MM.1S (cell line): ENCODE results near the gene TSSK3.

Experiments
- EZH2 ChIP-seq: fragments of 300-600 bp; sonication (generic); optimal IDR thresholded peaks from 2 replicates; pipeline ENCODE3; 2017; ENCODE audit warnings: low read depth, mild to moderate bottlenecking, antibody characterized with exemption, low read length, mixed read lengths
- TF ChIP-seq, protein P1 (sequence below): fragments of 300-600 bp; sonication (generic); IDR thresholded peaks from 2 replicates; pipeline ENCODE4 v1.5.1; 2016; ENCODE audit warnings: antibody characterized with exemption, low read length, mixed read lengths

DNA sequence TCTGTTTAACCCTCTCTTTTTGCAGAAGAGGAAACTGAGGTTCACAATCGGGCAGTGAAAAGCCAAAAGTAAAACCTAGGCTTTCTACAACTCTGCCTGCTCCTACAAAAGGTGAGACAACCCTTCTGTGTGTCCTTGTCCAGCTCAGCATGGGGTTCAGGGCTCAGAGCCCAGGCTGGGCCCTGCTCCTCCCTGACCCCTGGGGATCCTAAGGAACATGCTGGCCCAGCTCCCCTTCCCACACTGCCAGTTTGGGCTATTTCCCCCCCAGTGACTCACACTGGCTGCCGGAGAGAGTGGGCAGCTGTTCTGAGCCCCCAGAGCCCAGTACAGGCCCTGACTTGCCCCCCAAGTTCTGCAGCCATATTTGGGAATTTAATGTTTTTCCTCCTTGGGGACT is 8.9 kb upstream of the TSSK3 start:
- TF ChIP-seq, protein P1, sequence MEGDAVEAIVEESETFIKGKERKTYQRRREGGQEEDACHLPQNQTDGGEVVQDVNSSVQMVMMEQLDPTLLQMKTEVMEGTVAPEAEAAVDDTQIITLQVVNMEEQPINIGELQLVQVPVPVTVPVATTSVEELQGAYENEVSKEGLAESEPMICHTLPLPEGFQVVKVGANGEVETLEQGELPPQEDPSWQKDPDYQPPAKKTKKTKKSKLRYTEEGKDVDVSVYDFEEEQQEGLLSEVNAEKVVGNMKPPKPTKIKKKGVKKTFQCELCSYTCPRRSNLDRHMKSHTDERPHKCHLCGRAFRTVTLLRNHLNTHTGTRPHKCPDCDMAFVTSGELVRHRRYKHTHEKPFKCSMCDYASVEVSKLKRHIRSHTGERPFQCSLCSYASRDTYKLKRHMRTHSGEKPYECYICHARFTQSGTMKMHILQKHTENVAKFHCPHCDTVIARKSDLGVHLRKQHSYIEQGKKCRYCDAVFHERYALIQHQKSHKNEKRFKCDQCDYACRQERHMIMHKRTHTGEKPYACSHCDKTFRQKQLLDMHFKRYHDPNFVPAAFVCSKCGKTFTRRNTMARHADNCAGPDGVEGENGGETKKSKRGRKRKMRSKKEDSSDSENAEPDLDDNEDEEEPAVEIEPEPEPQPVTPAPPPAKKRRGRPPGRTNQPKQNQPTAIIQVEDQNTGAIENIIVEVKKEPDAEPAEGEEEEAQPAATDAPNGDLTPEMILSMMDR: no peak
- no peak for TF ChIP-seq EZH2
